GM21786 (cell line): ENCODE data around the gene CYP2W1.
"Not testable (repeated sequence)": the region's sequence is repeated elsewhere in the genome, so short reads cannot be mapped to it uniquely, and the experiment has no call there.

Experiments
- ATAC-seq: cut with Tn5 transposase; IDR thresholded peaks from one replicate; pipeline ENCODE4 v1.9.1; 2021; ENCODE audit not compliant: unreplicated experiment

CYP2W1 gene

GRCh38 chr7:994592-995308 lies 11.8 kb downstream of the CYP2W1 start:
- no peak for ATAC-seq

DNA sequence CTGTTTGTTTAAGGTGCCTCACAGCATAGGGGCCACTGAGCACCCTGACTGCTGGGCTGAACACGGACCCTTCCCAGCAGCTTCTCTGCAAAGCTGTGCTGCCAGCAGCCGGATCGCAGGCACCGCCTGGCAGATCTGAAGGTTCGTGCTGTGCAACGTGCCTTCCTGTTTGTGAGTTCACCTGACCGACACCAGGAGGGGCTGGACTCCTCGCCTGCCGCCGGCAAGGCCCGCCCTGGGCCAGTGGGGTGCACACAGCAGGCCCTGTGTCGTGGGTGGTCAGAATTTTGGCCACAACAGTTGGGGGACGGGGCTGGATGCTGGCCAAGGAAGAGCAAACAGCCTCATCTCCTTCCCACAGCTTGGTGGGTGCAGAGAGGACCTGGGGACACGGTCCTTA lies 12.6 kb downstream of the CYP2W1 start:
- ATAC-seq = no peak

DNA sequence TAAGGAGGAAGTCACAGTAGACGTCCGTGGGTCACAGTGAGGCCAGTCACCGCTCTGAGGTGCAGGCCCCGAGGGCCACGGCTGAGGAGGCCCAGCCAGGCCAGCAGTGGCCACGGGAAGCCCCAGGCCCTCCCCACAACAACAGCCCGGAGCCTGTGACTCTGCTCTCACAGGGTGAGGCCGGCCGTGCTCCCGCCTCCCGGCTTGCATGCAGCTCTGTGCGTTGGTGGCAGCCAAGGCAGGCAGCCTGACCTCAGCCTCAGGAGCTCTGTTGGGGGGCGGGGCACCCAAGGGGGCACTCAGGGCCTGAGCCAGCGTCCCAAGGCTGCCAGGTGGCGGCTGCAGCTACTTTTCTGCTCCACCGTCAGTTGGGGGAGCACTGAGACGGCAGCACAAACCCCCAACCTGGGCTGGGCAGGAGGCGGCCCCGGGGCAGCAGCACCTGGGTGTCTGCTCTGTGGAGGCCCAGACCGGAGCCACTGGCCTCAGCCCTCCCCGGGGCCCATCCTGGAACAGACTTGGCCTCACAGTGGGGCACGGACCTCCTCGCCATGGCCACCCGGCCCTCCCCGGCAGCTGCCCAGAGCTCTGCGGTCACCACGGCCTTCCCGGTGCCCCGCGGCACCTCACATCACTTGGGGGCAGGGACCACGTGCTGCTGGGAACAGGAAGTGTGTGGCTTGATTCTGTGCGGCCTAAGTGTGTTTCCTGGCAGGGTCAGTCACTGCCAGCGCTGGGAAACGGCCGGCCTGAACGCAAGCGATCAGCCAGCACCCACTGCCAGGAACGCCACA lies 13.3 kb downstream of the CYP2W1 start:
- no peak for ATAC-seq

DNA sequence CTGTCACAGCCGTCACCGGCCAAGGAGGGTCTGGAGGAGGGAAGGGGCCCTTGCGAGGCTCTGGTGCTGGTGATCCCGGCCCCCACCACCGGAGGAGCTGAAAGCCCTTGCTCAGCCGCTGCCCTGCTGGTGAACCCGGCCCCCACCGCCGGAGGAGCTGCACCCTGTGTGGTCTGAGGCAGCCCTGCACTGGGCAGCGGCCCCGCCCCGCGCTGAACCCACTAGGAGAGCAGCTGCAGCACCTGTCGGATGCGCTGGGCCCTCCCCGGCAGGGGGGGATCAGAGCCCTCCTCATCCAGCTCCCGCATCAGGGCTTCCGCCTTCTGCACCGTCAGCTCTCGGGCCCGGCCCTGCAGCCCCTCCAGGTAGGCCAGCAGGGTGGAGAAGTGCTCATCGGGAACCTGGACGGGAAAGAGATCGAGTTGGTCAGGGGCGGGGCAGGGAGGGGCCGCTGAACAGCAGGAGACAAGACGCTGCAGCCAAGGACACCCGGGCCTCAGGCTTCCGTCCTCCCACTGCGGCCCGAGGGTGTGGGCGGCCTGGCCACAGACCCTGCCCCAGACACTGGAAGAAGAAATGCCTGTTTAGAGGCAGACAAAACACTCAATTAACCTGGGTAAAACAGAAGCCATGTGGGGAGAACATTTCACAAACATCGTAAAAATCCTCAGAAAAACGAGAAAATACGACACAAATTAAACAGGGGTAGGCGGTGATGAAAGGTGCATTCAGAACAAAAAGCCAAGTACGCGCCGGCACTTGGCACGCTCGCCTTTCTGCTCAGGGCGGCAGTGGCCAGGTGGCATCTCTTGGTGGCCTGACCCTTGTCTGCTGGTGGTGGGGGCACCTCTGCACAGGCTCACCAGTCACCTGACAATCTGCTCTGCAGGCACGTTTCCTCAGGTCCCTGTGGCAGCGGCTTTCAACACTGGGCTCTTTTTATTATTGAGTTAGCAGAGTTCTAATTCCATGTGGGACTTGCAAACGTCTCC lies 14.7 kb downstream of the CYP2W1 start:
- ATAC-seq = no peak

DNA sequence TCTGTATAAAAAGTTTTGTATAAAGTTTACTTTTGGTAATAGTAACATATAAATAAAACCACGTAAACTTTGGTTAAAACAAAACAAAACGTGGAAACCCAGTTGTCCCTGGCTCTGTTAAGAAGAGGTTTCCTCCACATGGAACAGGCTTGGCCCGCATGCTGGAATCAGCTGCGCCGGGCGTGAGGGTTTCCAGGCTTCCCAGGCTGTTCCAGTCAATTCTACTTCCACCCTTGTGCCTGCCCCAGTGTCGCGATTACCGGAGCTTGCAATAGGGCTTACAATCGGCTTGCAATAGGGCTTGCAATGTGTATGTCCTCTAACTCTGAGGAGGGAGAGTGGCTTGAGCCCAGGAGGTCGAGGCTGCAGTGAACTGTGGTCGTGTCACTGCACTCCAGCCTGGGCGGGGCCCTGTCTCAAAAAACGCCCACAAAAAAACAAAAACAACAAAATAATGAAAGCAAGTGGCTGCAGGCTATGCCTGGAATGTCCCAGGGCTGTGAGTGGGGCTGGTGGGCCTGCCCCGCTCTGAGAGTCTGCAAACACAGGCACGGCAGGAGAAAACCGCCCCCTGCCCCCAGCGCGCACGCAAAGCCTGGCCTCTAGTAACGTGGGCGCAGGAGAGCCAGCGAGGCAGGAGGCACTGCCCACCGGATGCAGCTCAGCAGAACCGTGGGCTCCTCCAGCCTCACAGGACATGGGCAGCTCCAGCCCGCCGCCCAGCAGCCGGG lies 16.3 kb downstream of the CYP2W1 start:
- no peak for ATAC-seq

- ATAC-seq = peak; percentile 44
Measured at GRCh38 chr7:999941-1000935, 17.3 kb downstream of the CYP2W1 start.

GRCh38 chr7:1001069-1001770 lies 18.2 kb downstream of the CYP2W1 start:
- ATAC-seq = not testable (repeated sequence)

DNA sequence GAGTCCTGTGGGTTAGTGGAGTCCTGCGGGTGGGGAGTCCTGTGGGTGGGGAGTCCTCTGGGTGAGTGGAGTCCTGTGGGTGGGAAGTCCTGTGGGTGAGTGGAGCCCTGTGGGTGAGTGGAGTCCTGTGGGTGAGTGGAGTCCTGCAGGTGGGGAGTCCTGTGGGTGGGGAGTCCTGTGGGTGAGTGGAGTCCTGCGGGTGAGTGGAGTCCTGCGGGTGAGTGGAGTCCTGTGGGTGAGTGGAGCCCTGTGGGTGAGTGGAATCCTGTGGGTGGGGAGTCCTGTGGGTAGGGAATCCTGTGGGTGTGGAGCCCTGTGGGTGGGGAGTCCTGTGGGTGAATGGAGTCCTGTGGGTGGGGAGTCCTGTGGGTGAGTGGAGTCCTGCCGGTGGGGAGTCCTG lies 19.0 kb downstream of the CYP2W1 start:
- not testable (repeated sequence) for ATAC-seq

GRCh38 chr7:1002445-1002844 lies 19.5 kb downstream of the CYP2W1 start:
- not testable (repeated sequence) for ATAC-seq

DNA sequence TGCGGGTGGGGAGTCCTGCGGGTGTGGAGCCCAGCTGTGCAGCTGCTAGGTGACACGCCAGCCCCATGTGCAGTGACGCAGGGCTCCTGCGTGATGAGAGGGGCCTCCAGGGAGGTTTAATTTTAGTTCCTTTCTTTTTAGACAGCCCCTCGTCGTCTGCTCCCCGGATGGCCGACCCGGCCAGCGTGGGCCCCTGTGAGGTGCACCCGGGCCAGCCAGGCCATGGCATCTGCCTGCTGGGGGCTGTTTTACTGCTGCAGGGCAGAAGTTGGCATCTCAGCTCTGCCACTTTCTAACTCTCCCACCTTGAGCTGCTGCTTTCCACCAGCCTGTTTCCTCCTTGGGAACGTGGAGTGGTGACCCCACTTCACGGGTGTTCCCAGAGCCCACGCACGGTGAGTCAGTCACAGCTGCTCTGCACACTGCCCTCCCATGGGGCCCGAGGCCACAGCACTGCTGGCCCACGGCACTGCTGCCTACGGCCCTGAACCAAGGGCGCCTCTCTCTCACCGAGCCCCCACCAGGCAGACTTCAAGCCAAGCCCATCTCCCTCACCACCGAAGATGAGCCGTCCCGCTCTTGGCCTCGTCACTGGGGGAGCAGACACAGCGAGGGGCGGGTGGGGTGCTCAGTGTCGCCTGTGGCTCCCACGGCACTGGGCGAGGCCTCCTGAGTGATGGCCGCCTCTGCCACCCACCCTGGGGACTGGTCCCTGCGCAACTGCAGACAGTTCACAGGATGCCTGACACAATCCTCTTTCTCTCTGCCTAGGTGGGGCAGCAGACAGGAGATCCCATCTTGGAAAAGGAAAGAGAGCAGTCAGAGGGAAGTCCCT lies 21.3 kb downstream of the CYP2W1 start:
- no peak for ATAC-seq

- ATAC-seq = no peak
Measured at GRCh38 chr7:1005303-1005702, 22.3 kb downstream of the CYP2W1 start.

GRCh38 chr7:1007901-1008300 lies 24.9 kb downstream of the CYP2W1 start:
- ATAC-seq = no peak

DNA sequence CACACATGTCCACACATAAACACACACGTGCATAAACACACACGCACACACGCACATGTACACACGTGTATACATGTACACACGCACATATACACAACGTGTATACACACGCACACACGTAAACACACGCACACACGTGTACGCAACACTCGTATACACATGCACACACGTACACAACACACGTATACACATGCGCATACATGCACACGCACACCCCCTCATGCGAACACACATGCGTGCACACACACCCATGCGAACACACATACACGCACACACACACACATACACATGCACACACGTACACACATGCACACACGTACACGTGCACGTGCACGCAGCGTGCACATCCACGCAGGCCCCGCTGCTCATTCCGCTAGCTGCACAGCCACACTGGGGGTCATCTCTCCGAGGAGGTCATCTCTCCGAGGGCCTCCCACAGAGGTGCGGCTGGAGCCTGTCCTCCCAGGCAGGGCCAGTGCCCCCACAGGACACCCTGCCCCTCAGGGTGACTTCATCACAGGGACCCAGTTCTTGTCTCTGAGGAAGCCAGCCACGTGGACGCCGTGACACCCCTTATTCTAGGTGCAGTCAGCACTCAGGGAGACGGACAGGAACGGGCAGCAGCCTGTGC lies 25.9 kb downstream of the CYP2W1 start:
- ATAC-seq = no peak

DNA sequence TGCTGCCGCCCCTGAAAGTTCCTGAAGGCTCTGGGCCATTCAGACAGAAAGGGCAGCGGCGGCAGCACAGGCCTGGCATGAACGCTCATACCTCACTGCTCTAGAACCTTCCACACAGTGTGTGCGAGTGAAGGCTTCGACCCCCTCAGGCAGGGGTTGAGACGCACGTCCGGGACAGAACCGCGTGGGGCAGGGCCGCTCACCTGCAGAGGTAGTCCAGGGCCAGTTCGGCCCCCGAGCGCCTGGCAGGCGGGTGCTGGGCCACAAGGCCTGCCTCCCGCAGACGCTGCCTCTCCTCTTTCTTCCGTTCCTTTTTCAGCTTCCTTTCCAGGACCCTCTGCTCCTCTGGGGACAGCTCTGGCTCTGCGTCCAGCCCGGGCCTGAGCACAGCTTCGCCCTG lies 26.8 kb downstream of the CYP2W1 start:
- ATAC-seq = no peak

DNA sequence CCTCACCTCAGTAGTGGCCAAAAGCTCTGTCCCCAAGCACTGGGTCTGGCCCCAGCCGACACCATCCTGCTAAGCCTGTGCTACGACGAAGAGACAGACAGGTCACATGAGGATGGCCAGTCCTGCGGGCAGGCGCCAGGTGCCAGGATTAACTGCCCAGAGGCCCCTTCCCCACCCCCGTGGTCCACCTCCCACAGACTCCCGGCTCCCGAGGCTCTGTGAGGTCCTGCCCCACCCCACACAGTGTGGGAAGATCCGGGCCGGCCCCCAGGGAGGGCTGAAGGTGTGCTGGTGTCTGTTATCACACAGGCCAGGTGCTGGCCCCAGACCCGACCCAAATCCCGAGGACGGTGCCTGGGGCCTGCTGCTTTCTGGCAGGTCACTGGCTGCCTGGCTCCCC lies 27.2 kb downstream of the CYP2W1 start:
- ATAC-seq = no peak

- ATAC-seq = no peak
Measured at GRCh38 chr7:1011297-1012003, 28.5 kb downstream of the CYP2W1 start.
